ENCODE results near the gene POC1A.
"Not testable (repeated sequence)": the region's sequence is repeated elsewhere in the genome, so short reads cannot be mapped to it uniquely, and the experiment has no call there.

The POC1A gene

DNA sequence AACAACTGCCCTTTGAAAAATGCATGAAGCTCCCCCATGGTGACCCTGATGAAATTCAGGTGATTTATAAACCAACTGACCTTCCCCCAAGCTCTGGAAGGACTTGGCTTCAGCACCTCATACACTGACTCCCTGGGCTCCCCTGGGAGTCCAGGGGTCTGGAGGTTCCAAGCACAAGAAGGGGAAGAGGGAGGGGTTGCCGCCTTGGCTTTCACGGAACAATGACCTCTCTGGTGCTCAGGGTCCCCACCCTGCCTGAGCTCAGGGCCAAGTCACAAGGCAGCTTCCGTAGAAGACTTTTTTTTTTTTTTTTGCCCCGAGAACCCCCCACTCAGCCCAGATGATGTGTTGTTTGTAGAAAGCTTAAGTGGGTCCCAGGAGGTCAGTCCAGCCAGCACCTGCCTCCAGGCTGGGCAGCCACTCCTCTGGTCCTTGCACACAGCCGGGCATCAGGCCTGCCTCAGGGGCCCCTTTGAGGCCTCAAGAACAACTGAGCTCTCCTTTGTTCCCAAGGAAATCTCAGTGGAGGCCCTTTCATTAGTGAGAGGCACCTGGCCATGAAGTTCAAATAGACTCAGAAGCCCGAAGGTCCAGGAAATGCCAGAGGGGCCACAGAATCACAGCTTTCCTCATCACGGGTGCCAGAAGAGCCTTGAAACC, 29.7 kb upstream of the POC1A start:
- DNase-seq, result no peak

DNA sequence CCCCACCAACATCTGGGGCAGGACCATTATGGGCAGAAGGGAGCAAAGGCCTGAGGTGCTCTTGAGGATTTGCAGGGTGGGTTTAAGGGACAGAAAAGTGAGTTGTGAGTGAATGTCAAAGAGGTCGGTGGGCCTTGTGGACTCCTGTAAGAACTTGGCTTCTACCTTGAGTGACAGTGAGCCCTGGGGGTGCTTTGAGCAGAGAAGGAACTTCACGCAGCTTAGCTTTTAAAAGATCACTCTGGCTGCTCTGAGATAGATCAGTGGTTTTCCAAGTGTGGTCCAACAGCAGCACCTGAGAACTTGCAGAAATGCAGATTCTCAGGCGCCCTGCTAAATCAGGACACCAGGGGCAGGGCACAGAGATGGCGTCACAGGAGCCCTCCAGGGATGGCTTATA, 28.5 kb upstream of the POC1A start:
- DNase-seq, result no peak

DNA sequence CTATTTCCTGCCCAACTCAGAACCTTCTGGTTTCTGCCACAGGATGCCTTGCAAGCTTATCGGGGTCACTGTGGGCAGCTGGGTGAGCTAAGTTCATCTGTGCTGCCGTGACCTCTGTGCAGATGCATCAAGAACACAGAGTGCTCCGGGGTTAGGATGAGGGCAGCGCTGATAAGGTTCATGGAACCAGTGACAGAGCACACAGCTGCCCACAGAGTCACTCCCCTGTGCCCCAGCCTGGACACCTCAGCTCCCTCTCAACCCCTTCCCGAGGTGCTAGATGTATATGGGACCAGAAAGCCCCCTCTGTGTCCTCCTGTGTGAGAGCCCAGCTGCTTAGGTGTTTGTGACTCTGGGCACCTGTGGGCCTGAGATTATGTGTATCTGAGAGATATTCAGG, 28.0 kb upstream of the POC1A start:
- DNase-seq, result no peak

DNA sequence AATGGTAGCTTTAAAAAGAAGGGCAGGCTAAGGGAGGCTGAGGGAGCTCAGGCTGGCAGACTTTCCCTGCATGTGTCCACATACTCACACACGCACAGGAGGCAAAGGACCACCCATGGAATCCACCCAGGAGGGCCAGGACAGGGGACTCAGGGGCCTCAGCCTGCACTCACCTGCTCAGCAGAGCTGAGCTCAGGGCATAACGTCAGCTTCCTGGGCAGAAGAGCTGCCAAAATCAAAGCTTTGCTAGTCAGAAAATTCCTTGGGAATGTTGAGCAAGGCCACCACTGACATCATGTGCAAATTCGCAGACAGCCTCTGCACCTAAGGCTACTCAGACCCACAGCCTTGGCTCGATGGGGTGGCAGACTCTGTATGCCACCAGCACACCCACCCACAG, 27.3 kb upstream of the POC1A start:
- DNase-seq, result no peak

GRCh38 chr3:52178537-52178936, 24.3 kb upstream of the POC1A start:
- DNase-seq, result no peak

DNA sequence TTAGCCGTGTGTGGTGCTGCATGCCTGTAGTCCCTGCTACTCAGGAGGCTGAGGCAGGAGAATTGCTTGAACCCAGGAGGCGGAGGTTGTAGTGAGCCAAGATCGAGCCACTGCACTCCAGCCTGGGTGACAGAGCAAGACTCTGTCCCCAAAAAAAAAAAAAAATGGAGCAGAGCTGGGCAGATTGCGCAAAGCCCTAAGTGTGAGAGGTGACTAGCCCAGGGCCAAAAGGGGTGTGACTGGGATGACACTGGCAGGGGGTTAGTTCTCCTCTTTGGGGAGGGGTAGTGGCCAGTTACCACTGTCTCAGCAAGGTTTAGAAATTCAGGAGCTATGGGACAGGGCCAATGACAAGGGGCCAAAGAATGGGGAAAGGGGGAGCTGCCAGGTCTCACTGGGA, 23.9 kb upstream of the POC1A start:
- not testable (repeated sequence) for DNase-seq

- no peak for DNase-seq
These were observed 23.4 kb upstream of the POC1A start for GRCh38 chr3:52177701-52178042.

- no peak for DNase-seq
These were observed 22.9 kb upstream of the POC1A start for GRCh38 chr3:52176951-52177700.

DNA sequence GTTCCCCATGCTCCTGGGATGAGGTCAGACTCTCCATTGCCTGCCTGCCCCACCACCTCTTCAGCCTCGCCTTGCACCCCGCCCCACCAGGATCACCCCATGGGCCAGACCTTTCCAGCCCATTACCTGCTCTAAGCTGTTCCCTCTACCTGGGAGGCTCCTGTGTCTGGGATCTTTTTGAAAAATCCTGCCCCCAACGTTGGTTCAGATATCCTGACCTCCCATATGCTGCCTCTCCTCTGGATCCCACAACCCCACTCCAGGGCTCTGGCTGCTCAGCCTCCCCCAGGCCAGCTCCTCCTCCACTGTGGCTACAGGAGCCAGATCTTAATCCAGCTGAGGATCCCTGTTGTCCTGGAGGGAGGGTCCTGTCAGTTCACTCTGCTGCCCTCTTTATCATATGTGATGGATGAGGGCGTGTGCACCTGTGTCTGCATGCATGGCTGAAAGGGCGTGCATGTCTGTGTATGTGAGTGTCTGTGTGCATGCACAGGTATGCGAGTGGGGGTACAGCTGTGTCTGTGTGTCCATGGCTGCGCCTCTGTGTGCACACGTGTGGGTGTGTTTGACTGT, 22.0 kb upstream of the POC1A start:
- DNase-seq, result no peak

DNA sequence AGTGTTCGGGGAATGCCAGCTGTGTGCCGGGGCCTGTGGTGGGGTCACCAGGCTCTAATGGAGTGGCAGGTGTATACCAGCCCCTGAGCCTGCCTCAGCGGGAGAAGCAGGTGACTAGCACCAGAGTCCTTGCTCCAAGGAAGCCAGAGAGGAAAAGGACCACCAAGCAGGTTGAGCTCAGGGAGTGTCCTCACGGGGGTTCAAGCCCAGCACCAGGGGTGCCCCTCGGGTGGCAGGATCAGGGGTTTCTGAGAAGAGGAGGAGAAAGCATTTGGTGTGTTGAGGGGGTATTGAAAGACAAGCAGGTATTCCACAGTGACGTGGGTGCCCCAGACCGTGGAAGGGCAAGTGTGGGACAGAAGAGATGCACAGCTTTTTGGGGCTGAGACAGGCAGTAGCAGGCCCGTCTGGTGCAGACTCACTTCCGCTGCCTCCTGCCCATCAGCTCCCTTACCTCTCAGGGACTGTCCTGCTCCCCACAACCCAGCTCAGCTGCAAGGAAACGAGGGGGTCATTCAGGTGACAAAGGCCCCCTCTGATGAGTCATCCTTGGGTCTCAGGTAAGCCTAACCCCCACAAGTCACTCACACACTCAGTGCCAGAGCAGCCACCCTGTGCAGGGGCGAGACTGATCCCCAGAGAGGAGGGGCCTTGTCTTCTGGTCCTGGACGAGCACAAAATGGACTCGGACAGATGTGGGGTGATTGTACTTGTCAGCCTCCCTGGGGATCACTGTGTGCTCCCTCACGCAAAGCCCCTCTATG, 21.4 kb upstream of the POC1A start:
- DNase-seq, result no peak

DNA sequence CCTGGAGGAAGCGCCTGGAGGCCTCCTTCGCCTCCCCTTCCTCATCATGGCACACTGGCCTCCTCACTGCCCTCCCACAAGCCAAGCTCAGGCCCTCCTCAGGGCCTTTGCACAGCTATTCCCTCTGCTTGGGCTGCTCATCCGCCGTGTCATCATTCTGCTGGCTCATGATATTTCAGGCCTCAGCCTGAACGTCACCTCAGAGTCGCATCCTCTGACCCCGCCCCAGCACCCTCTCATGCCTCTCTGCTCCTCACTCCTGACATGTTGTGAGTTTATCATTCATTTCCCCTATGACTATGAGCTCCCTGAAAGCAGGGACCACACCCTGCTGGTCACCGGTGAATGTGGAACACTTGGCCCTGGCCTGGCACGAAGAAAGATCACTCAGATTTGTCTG, 20.7 kb upstream of the POC1A start:
- DNase-seq, result no peak

- no peak for DNase-seq
These were observed 18.9 kb upstream of the POC1A start for GRCh38 chr3:52173101-52173500.

DNA sequence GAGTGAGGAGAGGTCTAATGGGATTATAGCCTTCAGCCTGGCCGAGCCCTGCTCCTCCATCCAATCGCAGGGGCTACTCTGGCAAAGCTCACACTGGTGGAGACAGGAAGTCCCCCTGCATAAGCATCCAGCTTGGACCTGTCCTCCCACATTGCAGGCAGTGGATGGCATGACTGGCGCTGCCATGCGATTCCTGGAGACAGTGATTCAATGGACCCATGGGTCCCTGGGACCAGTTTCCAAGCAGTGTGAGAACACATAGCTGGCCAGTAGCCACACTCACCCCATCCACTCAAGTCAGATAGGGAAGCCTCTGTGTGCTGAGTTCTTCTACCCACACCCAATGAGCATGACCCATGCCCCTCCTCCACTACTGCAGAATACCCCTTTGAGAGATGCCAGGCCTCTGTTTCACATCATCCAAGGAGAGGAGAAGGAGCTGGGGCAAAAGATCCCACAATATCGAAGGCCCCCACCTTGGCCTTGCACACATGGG, 18.1 kb upstream of the POC1A start:
- no peak for DNase-seq

DNA sequence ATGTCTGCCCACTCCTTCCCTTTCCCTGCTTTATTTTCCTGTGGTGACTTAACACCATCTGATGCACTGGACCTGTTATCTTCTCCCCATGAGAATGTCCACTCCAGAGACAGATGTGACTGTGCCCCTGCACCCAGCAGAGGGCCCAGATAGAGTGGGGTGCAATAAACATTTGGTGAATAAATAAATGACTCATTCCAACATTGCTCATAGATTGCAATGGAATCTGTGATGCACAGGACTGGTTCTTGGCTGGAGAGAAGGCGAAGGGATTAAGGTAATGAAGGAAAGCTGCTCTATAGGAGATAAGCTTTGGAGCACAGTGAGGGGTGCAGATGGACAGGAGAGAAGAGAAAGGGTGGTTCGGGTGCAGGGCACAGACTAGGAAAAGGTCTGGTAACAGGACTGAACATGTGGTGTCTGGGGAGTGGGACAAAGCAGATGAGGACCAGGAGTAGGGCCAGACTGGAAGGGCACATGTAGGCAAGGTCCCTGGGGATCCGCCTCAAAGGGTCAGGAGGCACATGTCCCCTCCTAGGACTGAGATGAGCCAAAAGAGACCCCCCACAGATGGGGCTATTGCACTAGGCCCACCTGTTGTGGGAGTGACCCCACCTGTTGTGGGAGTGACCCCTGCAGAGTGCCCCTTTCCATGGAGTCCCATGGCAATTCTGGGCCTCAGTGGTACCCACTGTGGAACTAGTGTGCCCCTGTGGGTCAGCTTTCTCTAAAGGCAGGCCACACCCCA, 17.5 kb upstream of the POC1A start:
- DNase-seq, result no peak

DNA sequence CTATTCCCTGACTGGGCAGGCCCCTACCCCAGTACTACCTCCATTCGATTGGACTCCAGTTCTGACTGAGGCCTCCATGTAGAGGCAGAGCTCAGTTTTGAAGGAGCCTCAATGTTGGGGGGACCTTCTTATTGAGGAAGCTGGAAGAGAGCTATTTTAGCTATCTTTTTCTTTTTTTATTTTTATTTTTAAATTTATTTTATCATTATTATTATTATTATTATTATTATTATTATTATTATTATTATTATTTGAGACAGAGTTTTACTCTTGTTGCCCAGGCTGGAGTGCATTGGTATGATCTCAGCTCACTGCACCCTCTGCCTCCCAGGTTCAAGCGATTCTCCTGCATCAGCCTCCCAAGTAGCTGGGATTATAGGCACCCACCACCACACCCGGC, 16.0 kb upstream of the POC1A start:
- DNase-seq, result not testable (repeated sequence)

- DNase-seq, result no peak
These were observed 13.0 kb upstream of the POC1A start for GRCh38 chr3:52167240-52167639.

GRCh38 chr3:52162250-52162872, 8.1 kb upstream of the POC1A start:
- DNase-seq, result no peak

GRCh38 chr3:52159503-52159902, 5.3 kb upstream of the POC1A start:
- DNase-seq, result no peak

DNA sequence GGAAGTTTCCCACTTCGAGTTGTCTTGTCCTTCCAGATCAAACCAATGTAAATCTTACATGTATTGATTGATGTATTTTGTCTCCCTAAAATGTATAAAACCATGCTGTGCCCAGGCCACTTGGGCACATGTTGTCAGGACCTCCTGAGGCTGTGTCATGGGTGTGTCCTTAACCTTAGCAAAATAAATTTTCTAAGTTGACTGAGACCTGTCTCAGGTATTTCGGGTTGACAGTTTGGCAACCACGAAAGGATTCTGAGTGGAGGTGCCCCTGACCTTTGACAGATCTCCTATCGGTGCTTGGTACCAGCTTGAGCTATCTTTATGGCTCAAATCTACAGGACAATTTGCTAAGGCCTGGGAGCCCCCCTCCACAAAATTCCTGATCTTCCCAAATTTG, 1.7 kb upstream of the POC1A start:
- no peak for DNase-seq

DNA sequence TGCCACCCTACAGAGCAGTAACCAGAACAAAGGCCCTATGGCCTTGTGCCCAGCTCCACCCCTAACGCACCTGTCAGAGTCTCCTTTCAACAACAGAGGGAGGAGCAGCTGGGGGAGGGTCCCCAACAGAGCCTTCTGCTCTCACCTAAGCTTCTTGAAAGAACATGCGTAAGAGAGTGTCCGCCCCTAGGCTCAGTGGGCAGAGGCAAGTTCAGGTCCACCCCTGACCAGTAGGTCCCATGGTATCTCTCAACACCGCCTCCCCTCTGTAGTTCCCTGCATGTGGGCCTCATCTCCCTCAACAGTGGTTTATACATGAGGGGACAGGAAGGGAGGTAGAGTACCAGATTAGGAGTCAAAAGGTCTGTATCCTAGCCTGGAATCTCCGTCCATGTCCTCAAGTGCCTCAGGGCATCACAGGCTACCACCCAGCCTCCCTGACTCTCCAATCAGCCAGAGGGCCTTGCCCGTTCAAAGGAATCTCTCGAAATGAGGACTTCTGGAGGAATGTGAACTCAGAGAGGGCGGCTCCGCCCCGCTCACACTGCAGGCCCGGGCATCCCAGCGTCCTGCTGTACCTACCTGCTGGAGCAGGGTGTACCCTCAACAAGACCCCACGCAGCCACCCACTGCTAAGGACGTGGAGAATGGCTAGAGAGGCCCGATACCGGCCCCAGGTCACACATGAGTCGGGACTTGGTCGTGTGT, 680 bp downstream of the POC1A start:
- DNase-seq, result peak; percentile 31

- not testable (repeated sequence) for DNase-seq
These were observed 2.2 kb downstream of the POC1A start for GRCh38 chr3:52151991-52152390.

GRCh38 chr3:52150860-52151259, 3.4 kb downstream of the POC1A start:
- DNase-seq, result no peak

Measured in stimulated activated CD4-positive, alpha-beta T cell treated with anti-CD3 and anti-CD28 coated beads, Interleukin-15, amount 100 ng/mL, for 24 hours (primary cell).